ENCODE results near the gene TLE2.

GRCh38 chr19:3007975-3008374 is 21.1 kb downstream of the TLE2 start:
- TF ChIP-seq, protein P1, sequence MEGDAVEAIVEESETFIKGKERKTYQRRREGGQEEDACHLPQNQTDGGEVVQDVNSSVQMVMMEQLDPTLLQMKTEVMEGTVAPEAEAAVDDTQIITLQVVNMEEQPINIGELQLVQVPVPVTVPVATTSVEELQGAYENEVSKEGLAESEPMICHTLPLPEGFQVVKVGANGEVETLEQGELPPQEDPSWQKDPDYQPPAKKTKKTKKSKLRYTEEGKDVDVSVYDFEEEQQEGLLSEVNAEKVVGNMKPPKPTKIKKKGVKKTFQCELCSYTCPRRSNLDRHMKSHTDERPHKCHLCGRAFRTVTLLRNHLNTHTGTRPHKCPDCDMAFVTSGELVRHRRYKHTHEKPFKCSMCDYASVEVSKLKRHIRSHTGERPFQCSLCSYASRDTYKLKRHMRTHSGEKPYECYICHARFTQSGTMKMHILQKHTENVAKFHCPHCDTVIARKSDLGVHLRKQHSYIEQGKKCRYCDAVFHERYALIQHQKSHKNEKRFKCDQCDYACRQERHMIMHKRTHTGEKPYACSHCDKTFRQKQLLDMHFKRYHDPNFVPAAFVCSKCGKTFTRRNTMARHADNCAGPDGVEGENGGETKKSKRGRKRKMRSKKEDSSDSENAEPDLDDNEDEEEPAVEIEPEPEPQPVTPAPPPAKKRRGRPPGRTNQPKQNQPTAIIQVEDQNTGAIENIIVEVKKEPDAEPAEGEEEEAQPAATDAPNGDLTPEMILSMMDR (IDR thresholded peaks at IDR 0.05; ENCODE audit: low read length), result no peak
- TF ChIP-seq EZH2phosphoT487 (IDR thresholded peaks at IDR 0.05; ENCODE audit: low read length), result no peak
